GM21619 (cell line): ENCODE data around the gene CAP2.
"Not testable (repeated sequence)": the region's sequence is repeated elsewhere in the genome, so short reads cannot be mapped to it uniquely, and the experiment has no call there.

Experiments used
- ATAC-seq: cut with Tn5 transposase; IDR thresholded peaks from one replicate; pipeline ENCODE4 v1.9.1; 2021; ENCODE audit not compliant: unreplicated experiment

CAP2 gene

GRCh38 chr6:17494919-17495318, 101.5 kb downstream of the CAP2 start:
- no peak for ATAC-seq

- no peak for ATAC-seq
These were observed 104.2 kb downstream of the CAP2 start for GRCh38 chr6:17497535-17498095.

- ATAC-seq: no peak
These were observed 108.0 kb downstream of the CAP2 start for GRCh38 chr6:17501442-17501841.

GRCh38 chr6:17501982-17502704, 108.7 kb downstream of the CAP2 start:
- ATAC-seq: no peak

- no peak for ATAC-seq
These were observed 109.7 kb downstream of the CAP2 start for GRCh38 chr6:17503051-17503450.

DNA sequence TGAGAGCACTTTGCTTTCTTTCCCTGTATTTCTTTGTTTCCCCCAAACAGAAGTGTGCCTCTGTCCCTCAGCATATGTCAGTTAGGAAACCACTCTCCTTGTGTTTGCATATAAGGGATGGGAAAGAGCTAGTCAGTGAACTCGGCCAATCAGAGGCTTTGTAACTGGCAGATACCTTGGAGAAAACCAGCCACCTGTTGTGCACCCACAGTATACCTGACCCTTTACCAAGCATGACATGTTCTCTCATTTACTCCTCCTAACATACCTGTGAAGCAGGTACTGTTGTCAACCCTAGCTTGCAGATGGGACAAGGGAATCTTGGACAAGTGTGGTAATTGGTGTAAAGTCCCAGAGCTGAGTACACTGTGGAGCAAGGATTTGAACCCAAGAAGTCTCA, 110.6 kb downstream of the CAP2 start:
- no peak for ATAC-seq

GRCh38 chr6:17505062-17505476, 111.7 kb downstream of the CAP2 start:
- no peak for ATAC-seq

DNA sequence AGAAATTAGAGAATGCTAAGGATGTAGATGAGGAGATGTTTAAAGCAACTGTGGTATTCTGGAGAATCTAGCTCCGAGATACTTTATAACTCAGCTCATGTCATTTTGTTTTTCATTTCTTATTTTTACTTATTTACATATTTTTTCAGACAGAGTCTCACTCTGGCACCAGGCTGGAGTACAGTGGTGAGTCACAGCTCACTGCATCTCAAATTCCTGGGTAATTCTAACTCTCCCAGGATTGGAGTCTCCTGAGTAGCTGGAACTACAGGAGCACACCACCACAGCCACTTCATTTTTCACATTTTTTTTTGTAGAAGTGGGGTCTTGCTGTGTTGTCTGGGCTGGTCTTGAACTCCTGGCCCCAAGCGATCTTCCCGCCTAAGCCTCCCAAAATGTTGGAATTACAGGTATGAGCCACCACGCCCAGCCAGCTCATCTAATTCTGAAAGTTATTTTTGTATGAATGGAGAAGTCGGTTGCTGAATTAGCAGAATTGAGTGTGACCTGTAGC, 112.4 kb downstream of the CAP2 start:
- ATAC-seq: no peak

DNA sequence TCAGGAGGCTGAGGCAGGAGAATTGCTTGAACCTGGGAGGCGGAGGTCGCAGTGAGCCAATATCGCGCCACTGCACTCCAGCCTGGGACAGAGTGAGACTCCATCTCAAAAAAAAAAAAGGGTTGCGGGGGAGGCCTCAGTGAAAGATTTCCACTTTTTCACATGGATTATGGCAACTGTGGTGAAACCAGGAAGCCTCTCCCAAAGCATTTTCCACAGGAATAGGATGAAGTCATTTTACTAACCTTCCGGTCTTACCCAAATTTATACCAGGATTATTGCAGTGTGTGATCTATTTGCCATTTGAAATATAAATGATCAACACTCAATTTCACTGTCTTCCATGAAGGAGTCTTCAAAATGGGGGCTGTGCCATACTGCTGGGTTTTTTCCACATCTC, 113.1 kb downstream of the CAP2 start:
- ATAC-seq: no peak

DNA sequence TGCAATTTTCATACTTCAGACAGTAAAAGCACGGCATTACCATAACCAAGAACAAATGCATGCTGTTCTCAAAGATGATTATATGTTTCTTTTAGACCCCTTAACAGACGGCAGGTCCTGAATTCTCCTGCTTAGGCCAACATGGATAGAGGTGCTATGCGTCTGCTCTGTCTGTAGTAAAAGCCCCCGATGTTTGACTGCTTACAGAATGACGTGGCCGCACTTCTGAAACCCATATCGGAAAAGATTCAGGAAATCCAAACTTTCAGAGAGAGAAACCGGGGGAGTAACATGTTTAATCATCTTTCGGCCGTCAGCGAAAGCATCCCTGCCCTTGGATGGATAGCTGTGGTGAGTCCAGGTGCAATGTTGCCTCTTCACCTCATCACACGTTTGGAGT, 113.6 kb downstream of the CAP2 start:
- no peak for ATAC-seq

DNA sequence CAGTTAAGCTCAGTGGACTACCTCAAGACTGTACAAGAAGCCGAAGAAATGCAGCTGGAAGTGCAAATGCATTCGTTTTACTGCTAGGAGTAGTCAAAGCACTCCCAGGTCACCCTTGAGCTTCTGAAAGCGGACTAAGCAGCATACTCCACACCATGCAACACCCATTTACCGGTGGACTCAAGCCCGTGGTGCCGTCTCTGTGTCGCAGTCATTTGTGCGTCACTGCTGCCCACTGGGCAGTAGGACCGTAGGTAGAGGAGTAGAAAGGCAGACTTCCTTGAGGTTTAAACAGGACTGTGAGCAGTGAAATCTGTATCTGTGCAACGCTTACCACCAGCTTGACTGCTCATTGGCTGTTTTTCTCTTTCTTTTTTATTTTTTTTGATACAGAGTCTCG, 117.7 kb downstream of the CAP2 start:
- no peak for ATAC-seq

DNA sequence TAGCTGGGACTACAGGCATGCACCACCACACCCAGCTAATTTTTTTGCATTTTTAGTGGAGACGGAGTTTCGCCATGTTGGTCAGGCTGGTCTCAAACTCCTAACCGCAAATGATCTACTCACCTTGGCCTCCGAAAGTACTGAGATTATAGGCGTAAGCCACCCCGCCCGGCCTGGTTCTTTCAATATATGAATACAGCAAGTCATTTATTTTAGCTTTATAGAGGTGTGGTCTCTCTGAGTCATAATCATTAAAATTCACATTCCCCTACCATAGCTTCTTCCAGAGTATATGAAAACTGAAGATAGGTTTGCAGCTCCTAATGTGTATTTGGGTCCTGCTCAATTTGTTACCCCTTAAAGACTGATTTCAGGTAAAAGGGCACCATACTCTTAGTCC, 118.2 kb downstream of the CAP2 start:
- no peak for ATAC-seq

- no peak for ATAC-seq
These were observed 125.7 kb downstream of the CAP2 start for GRCh38 chr6:17519120-17519519.

DNA sequence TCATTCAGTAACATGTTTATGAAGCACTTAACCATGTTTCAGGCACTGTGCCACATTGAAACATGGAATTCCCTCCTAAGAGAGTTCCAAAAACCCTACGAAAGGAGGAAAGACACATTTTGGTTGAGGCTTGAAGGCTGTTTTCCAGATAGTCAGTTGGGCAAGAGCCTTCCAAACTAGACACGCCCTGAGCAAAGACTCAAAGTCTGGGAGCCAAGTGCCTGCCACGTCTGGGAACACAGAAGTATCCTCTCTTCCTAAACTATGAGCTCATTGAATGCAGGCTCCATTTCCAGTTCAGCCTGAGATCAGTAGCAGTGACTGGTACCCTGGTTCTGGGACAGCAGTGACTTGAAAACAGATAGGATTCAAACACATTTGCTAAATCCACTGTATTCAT, 132.2 kb downstream of the CAP2 start:
- no peak for ATAC-seq

GRCh38 chr6:17527076-17527475, 133.7 kb downstream of the CAP2 start:
- no peak for ATAC-seq

DNA sequence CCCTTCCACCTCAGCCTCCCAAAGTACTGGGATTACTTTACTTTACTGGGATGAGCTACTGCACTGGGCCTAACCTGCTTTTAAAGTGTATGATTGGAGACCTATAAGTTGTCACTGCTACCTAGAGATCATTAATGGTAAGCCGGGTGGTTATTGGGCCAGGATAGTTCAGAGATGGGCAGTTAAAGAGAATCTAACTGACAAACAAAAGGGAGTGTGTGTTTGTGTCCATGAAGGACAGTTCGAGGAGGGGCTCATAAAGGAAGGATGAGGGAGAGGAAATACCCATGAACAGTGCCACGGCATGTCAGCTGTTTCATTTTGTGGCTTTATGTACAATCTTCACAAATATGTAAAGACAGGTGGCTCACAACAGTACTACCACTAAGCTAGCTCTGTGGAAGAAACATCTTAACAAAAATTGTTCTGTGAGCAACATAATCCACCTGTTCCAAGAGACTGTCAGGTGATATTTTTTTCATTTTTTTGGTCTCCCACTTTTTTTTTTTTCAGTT, 137.0 kb downstream of the CAP2 start:
- no peak for ATAC-seq

GRCh38 chr6:17536586-17536985, 143.2 kb downstream of the CAP2 start:
- peak; percentile 95 for ATAC-seq

GRCh38 chr6:17542243-17542642, 148.8 kb downstream of the CAP2 start:
- no peak for ATAC-seq

GRCh38 chr6:17545681-17546080, 152.3 kb downstream of the CAP2 start:
- ATAC-seq: not testable (repeated sequence)

- ATAC-seq: no peak
These were observed 158.1 kb downstream of the CAP2 start for GRCh38 chr6:17551383-17551958.

- no peak for ATAC-seq
These were observed 159.5 kb downstream of the CAP2 start for GRCh38 chr6:17552861-17553260.

- ATAC-seq: no peak
These were observed 162.6 kb downstream of the CAP2 start for GRCh38 chr6:17556014-17556413.
